Thyroid gland (tissue), 4 donors: ENCODE data around the gene CWC22. TPM values are rescaled to one million over a fixed set of nuclear protein-coding genes. Genes with fewer than 3 reads are reported as not detected.

ENCODE experiments used
- DNase-seq, 2 donors: peaks; one replicate each; pipeline ENCODE4 v3.0.0-alpha.2; 2019
- H3K27ac ChIP-seq, 3 donors: fragments of 200-600 bp; sonication (generic); 1 replicate in 2 of 3; 2 replicates in 1 of 3; pipeline ENCODE4 v1.5.1; 2016 to 2019; ENCODE audit warnings: mild to moderate bottlenecking in 1 of 3, moderate library complexity in 1 of 3
- H3K27me3 ChIP-seq: fragments of 200-600 bp; sonication (generic); one replicate; pipeline ENCODE4 v1.5.1; 2019
- H3K36me3 ChIP-seq, 2 donors: fragments of 200-600 bp; sonication (generic); one replicate each; pipeline ENCODE4 v1.5.1; 2016 to 2019
- H3K4me1 ChIP-seq, 2 donors: fragments of 200-600 bp; sonication (generic); one replicate each; pipeline ENCODE4 v1.5.1; 2017 to 2019
- H3K4me3 ChIP-seq, 3 donors: fragments of 200-600 bp; sonication (generic); replicated peaks in 1 of 3; 1 replicate in 2 of 3; 2 replicates in 1 of 3; pipeline ENCODE4 v1.5.1; 2016; ENCODE audit warnings: mild to moderate bottlenecking in 1 of 3
- H3K9me3 ChIP-seq: fragments of 200-600 bp; sonication (generic); one replicate; pipeline ENCODE4 v1.5.1; 2017
- POLR2A ChIP-seq, 2 donors: fragments of 450-650 bp; IDR thresholded peaks; one replicate each; pipeline ENCODE4 v1.6.1; 2017; ENCODE audit warnings: antibody characterized with exemption in 2 of 2, mild to moderate bottlenecking in 2 of 2, moderate library complexity in 1 of 2
- WGBS, 2 donors: methylation state at CpG; one replicate each; pipeline ENCODE4 v1.1.5; 2017; 5-methylcytosine and 5-hydroxymethylcytosine counted together
- intact Hi-C: fragments of 100-400 bp; cut with DNase I; formaldehyde crosslinking; loops from one replicate; pipeline ENCODE4 v1.15.1; 2023
- total RNA-seq, 4 donors: library from RNA; depleted of rRNA; stranded (reverse); fragments of >200 nt; gene quantifications; one replicate each; pipeline ENCODE4 v1.2.3, GENCODE V29; 2016
- TF ChIP-seq, protein P1 (sequence below), 6 experiments: fragments of 200-600 bp in 3 of 6; fragments of 450-650 bp in 3 of 6; sonication (generic) in 3 of 6; IDR thresholded peaks; one replicate each; pipeline ENCODE4 v1.5.1; 2016 to 2019; ENCODE audit warnings: antibody characterized with exemption in 6 of 6, mild to moderate bottlenecking in 2 of 6, inconsistent platforms in 1 of 6, moderate library complexity in 1 of 6

The CWC22 gene
- total RNA-seq, 4 donors from 2014 or later, result 22.0 to 31.7 (median 26.8) TPM

DNA sequence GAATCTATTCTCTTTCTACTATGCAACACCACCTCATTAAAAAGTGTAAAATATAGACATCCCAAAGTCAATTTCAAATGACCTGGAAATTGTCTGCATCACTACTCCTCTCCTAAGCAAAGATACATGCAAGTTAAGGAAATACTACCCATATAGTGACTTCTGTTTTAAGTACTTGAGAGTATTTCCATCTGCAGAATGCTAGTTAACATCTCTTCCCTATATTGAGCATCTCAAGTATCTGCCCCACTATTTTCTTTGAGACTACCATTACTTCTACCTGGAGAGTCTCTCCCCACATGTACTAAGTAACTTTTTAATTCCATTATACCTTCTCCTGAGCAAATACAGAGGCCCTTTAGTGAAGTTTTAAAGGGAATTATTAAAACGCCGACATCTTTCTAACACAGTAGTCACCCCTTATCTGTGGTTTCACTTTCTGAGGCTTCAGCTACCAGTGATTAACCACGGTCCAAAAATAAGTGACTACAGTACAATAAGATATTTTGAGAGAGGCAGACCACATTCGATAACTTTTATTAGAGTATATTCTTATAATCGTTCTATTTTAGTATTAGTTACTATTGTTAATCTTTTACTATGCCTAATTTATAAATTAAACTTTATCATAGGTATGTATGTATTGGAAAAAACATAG is 21.8 kb downstream of the CWC22 start:
- Histone ChIP-seq H3K4me3 (no peak overlapping the region), H3K9me3 (no peaks in the 10 kb centered on the region), H3K27ac (no peak overlapping the region), H3K36me3 (peaks cover 10 to 14% of the 10 kb centered on the region in 2 donors), H3K27me3 (no peaks in the 10 kb centered on the region), H3K4me1 (no peaks in the 10 kb centered on the region)
- 93 to 96% methylated on average over 5 of the region's 5 CpGs for WGBS, 2 donors
- TF ChIP-seq, protein P1, sequence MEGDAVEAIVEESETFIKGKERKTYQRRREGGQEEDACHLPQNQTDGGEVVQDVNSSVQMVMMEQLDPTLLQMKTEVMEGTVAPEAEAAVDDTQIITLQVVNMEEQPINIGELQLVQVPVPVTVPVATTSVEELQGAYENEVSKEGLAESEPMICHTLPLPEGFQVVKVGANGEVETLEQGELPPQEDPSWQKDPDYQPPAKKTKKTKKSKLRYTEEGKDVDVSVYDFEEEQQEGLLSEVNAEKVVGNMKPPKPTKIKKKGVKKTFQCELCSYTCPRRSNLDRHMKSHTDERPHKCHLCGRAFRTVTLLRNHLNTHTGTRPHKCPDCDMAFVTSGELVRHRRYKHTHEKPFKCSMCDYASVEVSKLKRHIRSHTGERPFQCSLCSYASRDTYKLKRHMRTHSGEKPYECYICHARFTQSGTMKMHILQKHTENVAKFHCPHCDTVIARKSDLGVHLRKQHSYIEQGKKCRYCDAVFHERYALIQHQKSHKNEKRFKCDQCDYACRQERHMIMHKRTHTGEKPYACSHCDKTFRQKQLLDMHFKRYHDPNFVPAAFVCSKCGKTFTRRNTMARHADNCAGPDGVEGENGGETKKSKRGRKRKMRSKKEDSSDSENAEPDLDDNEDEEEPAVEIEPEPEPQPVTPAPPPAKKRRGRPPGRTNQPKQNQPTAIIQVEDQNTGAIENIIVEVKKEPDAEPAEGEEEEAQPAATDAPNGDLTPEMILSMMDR (IDR thresholded peaks at IDR 0.05), result no peak
- TF ChIP-seq POLR2A (IDR thresholded peaks at IDR 0.05), result no peak
- no peak for DNase-seq
- intact Hi-C loops, result no loop called here

DNA sequence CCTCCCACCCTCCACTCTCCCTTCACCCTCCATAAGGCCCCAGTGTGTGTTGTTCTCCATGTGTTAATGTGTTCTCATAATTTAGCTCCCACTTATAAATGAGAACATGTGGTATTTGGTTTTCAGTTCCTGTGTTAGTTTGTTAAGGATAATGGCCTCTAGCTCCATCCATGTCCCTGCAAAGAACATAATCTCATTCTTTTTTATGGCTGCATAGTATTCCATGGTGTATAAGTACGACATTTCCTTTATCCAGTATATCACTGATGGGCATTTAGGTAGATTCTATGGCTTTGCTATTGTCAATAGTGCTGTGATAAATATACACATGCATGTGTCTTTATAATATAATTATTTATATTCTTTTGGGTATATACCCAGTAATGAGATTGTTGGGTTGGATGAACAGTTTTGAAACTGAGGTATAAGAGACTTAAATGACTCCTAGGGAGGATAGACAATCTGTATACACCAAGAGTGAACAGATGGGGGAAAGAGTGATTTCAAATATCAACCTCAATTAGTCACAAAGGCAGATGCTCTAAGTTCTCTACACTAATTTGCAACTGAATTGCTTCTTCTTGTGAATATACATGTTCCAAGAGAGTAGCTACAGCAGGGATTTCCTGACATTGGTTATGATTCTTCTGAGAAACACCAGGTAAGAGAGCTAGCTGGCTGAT is 23.7 kb downstream of the CWC22 start:
- Histone ChIP-seq H3K27ac (no peak overlapping the region), H3K36me3 (peaks cover 10 to 19% of the 10 kb centered on the region in 2 donors), H3K27me3 (no peaks in the 10 kb centered on the region), H3K4me1 (no peaks in the 10 kb centered on the region), H3K4me3 (no peak overlapping the region), H3K9me3 (no peaks in the 10 kb centered on the region)
- no peak for TF ChIP-seq POLR2A (IDR thresholded peaks at IDR 0.05)
- WGBS, 2 donors, result 98 to 100% methylated on average over 1 of the region's 1 CpG
- intact Hi-C loops, result no loop called here
- no peak for DNase-seq

DNA sequence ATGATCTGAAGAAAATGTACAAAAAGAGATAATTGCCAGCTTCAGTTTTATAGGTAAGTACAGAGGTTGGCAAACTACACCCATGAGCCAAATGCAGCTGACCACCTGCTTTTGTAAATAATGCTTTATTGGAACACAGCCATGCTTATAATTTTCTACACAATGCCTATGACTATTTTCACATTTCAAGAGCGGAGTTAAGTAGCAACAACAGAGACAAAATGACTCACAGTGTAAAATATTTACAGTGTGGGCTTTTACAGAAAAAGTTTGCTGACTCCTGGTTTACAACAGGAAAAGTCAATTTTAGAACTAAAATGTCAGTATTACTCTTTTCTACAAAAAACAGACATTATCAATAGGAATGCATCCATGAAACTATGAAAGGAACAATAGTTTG is 26.0 kb downstream of the CWC22 start:
- intact Hi-C loops, result no loop called here
- 98 to 100% methylated on average over 1 of the region's 1 CpG for WGBS, 2 donors
- Histone ChIP-seq H3K27me3 (no peaks in the 10 kb centered on the region), H3K4me1 (no peaks in the 10 kb centered on the region), H3K36me3 (peaks cover 10 to 17% of the 10 kb centered on the region in 2 donors), H3K9me3 (no peaks in the 10 kb centered on the region), H3K27ac (no peak overlapping the region), H3K4me3 (no peak overlapping the region)
- TF ChIP-seq POLR2A (IDR thresholded peaks at IDR 0.05), result no peak
- TF ChIP-seq, protein P1 (IDR thresholded peaks at IDR 0.05), result no peak
- no peak for DNase-seq

DNA sequence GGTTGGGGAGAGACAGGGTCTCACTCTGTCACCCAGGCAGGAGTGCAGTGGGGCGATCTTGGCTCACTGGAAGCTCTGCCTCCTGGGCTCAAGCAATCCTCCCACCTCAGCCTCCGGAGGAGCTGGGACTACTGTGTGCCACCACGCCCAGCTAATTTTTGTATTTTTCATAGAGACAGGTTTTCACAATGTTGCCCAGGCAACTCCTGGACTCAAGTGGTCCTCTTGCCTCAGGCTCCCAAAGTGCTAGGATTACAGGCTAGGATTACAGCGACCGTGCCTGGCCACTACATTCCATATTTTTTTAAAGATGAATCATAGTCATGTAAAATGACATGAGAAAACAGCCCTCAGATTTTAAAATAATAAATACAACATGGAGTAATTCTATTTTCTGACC is 32.3 kb downstream of the CWC22 start:
- TF ChIP-seq, protein P1 (IDR thresholded peaks at IDR 0.05), result no peak
- TF ChIP-seq POLR2A (IDR thresholded peaks at IDR 0.05), result no peak
- Histone ChIP-seq H3K36me3 (peaks cover 11 to 23% of the 10 kb centered on the region in 2 donors), H3K27ac (no peak overlapping the region), H3K9me3 (no peaks in the 10 kb centered on the region), H3K27me3 (no peaks in the 10 kb centered on the region), H3K4me3 (no peak overlapping the region), H3K4me1 (no peaks in the 10 kb centered on the region)
- DNase-seq, result no peak
- intact Hi-C loops, result no loop called here
- WGBS, 2 donors, result 96% methylated on average over 5 of the region's 5 CpGs

DNA sequence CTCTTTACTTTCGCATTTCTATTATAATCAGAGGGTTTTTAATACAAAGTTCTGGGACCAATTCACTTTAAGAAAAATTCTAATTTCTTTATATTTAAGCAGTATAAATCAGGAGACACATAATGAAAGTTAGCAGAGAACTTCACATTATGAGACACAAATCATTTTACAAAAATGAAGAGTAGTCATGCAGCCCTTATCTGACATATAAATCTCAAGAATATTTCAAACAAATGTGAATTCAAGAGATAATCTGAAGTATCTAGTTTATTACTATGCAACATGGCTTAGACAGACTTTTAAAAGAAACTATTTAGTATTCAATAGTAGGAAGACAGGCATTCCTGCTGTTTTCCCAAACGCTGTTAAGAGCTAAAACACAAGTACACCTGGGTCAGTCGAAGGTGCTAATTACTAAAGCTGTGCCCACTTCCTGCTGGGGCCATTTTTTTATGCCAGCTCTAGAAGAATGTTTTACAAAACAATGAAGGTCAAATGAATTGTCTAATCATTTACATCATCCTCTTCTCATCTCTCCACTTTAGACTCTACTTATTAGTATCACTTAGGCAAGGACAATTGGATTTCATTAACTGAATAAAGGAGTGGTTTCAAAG is 40.2 kb downstream of the CWC22 start:
- Histone ChIP-seq H3K36me3 (peaks cover 21 to 32% of the 10 kb centered on the region in 2 donors), H3K4me3 (no peak overlapping the region), H3K9me3 (no peaks in the 10 kb centered on the region), H3K4me1 (no peaks in the 10 kb centered on the region), H3K27me3 (no peaks in the 10 kb centered on the region), H3K27ac (no peak overlapping the region)
- intact Hi-C loops, result no loop called here
- 87 to 92% methylated on average over 3 of the region's 3 CpGs for WGBS, 2 donors
- DNase-seq, result no peak
- no peak for TF ChIP-seq POLR2A (IDR thresholded peaks at IDR 0.05)
